Activated gamma-delta T cell treated with Interleukin-2 at 50 U/mL for 16 hours (primary cell): ENCODE results near the gene GLI1.
"Not testable (repeated sequence)": the region's sequence is repeated elsewhere in the genome, so short reads cannot be mapped to it uniquely, and the experiment has no call there.

Experiments
- DNase-seq: peaks from one replicate; pipeline ENCODE4 v3.0.0-alpha.2; 2020

Gene GLI1

DNA sequence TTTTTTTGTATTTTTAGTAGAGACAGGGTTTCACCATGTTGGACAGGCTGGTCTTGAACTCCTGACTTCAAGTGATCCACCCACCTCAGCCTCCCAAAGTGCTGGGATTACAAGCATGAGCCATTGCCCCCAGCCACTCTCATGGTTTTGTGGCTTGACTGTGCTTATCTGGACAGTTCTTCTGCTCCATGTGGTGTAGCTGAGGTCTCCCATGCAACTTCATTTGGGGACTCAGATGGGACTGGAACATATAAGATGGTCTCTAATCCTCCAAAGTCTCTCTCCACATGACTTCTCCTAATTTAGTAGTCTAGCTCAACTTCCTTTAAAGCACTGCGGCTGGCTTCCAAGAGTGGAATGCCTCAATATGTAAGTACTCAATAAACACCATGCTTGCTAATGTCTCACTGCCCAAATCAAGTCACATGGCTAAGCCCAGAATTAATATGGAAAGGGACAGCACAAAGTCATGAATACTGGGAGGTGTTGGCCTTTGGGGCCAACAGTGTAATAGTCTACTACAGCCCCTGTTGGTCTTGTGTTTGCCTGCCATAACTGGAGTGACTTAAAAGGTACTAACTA lies 17.6 kb upstream of the GLI1 start:
- DNase-seq: no peak

DNA sequence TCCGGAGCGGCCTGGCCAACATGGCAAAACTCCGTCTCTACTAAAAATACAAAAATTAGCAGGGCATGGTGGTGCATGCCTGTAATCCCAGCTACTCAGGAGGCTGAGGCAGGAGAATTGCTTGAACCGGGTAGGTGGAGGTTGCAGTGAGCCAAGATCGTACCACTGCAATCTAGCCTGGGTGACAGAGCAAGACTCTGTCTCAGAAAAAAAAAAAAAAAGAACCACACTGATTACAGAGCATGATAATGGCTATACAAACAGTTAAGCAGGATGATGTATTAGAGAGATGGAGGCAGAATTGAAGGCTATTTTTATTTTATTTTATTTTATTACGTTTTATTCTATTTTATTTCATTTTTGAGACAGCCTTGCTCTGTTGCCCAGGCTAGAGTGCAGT lies 15.2 kb upstream of the GLI1 start:
- DNase-seq: not testable (repeated sequence)

DNA sequence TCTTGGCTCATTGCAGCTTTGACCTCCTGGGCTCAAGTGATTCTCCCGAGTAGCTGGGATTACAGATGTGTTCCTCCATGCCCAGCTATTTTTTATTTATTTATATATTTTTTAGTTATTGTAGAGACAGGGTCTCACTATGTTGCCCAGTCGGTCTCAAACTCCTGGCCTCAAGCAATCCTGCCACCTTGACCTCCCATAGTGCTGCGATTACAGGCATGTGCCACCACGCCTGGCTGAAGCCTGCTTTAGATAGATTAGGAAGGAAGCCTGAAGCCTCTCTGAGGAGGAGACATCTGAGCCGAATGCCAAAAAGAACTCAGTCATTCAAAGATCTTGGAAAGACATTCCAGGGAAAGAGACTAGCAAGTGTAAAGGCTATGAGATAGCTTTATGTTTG lies 14.8 kb upstream of the GLI1 start:
- DNase-seq: no peak

DNA sequence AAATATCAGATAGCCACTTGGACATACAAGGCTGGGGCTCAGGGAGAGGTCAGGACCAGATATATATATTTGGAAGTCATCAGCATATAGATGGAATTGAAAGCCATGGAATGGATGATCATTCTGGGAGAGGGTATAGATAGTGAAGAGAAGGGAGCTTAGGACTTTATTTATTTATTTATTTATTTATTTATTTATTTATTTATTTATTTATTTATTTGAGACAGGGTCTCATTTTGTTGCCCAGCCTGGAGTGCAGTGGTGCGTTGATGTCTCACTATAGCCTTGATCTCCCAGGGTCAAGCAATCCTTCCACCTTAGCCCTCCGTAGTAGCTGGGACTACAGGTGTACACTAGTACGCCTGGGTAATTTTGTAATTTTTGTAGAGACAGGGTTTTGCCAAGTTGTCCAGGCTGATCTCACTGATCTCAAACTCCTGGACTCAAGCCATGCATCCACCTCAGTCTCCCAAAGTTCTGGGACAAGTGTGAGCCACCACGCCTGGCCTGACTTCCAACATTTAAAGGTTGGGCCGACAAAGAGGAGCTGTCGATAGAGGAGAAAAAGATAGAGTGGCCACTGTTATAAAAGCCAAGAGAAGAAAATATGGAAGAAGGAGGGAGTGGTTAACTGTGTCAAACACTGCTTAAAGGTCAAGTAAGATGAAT lies 13.2 kb upstream of the GLI1 start:
- DNase-seq: no peak

DNA sequence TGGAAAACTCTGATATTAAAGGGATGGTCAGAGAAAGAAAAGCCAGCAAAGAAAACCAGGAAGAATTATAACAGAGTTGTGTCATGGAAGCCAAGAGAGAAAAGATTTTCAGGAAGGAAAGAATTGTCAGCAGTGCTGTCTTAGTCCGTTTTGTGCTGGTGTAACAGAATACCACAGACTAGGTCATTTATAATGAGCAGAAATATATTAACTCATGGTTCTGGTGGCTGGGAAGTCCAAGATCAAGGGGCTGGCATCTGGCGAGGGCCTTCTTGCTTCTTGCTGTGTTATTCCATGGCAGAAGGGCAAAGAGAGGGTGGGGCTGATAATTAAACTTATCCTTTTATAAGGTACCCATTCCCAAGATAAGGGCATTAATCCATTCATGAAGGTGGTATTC lies 10.9 kb upstream of the GLI1 start:
- no peak for DNase-seq

DNA sequence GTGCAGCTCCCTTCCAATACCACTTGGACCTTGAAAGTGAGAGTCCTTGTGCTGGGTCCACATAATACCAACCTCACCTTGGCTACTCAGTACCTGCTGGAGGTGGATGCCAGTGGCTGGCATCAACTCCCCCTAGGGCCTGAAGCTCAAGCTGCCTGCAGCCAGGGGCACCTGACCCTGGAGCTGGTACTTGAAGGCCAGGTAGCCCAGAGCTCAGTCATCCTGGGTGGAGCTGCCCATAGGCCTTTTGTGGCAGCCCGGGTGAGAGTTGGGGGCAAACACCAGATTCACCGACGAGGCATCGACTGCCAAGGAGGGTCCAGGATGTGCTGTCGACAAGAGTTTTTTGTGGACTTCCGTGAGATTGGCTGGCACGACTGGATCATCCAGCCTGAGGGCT lies 10.2 kb upstream of the GLI1 start:
- DNase-seq: no peak

DNA sequence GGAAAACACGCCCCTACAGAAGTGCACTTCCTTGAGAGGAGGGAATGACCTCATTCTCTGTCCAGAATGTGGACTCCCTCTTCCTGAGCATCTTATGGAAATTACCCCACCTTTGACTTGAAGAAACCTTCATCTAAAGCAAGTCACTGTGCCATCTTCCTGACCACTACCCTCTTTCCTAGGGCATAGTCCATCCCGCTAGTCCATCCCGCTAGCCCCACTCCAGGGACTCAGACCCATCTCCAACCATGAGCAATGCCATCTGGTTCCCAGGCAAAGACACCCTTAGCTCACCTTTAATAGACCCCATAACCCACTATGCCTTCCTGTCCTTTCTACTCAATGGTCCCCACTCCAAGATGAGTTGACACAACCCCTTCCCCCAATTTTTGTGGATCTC lies 9.5 kb upstream of the GLI1 start:
- DNase-seq: no peak

DNA sequence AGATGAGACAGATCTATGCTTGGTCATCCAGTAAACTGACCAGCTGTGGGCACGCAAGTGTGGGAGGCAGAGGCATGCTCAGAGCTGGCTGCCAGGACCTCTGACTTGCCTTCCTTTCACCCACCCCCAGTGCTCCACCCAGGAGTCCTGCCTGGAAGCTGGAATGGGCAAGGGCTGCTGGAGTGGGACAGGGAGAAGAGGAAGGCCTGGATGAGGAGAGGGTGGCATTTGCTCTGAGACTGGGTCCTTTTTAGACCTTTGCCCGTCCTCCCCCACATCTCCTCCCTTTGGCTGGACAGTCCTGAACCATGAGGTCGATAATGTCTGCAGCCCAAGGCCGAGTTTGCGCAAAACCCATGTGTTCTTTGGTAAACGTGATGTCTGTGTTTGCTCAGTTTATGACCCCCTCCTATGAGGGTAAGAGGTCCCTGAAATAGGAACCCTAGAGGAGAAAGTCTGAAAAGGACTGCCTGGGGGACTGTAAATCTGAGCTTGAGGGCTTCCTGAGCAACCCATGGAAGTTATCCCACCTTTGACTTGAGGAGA lies 8.3 kb upstream of the GLI1 start:
- no peak for DNase-seq

DNA sequence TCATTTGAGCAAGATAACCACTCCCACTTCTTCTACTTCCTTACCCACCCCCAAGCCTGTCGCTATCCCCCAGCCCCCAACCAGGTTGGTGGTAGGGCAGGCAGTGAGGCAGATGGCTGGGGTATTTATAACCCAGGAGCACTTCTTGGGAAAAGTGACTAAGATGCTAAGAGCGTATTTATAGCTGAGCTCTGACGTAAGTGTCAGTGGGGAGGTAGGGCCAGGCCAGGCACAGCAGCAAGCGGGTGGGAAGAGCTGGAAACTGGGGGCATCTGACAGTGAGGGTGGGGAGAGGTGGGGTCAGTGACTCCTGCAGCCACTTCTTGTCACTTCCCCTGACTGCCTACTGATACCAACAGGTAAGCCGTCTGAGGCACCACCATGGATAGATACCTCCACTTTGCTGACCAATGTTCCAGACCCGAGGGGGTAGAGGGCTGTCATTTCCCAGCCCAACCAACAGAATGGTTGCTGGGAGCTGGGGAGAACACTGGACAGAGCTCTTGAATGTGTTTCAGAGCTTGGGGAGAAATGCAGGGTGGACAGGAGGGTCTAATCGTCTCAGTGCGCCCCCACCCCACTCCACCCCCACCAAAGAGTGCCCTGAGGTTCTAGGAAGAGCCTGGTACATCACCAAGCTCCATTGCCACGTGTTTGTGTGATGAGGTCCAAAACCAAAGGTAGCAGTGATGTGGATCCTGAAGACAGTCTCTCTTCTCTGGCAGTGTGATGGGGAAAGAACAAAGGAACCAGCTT lies 7.2 kb upstream of the GLI1 start:
- DNase-seq: no peak

DNA sequence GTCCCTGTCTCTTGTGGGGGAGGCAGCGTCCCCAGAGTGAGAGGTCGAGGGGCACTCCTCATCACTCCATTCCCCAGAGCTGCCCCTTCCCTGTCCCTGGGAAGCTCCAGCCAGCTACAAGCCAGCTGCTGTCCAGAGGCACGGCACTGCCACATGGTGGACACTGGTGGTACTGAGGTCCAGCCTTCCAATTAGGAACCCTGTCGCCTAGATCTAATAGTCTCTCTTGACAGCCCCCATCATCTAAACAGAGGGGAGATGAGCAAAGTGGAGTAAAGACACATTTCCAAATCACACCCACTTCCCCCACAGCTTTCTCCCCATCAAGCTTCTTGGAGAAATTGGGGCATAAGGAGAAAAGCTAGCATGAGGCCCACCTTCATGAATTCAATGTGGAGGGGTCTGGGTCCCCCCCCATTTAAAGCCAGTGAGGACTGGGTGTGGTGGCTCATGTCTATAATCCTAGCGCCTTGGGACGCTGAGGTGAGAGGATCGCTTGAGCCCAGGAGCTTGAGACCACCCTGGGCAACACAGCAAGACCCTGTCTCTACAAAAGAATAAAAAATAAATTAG lies 6.6 kb upstream of the GLI1 start:
- DNase-seq: peak; percentile 19

DNA sequence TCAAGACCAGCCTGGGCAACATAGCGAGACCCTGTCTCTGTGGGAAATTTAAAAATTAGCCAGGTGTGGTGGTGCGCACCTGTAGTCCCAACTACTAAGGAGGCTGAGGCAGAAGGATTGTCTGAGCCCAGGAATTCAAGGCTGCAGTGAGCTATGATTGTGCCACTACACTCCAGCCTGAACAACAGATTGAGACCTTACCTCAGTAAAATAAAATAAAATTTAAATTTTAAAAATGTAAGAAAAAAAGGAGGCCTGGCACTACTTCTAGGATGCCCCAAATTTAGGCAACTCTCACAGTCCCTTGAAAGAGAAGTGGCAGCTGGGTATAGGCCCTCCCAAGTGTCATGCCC lies 5.4 kb upstream of the GLI1 start:
- no peak for DNase-seq

DNA sequence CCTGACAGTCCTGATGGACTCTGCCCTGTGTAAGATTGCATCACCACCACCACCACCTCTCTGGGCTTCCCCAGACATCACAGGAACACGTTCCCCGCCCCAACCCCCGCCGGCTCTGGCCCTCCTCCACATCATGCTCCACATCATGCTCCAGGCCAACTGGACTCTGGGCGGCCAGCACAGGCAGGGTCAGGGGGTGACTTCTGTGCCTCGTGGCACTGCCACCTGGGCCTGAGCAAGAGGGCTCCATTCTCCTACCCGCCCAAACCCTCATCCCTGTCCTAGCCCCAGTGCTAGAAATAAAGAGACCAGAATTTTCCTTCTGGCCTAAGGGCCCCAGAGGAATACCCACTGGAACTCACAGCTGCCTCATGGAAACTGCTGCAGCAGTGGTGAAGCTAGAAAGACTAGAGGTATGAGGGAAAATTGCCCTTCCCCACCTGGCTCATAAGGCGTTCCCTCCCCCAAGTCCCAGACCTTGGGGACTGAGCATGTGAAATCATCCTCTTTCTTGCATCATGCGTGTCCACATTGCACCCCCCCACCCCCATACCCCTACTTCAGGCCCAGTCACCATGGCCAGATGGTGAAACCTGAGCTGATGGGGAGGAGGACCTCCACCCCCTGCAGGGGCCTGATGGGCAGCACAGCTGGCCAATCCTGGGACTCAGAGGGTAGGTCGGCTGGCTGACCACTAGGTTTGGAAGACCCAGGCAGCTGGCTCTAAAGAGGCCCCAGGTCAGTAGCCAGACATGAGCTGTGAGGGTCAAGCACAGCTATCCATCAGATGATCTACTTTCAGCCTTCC lies 4.8 kb upstream of the GLI1 start, which contains the start of gene INHBE:
Gene INHBE (plus strand): TSS at position 742 of the 808 bp plus-strand sequence. CDS start 230 bp downstream, outside the sequence.
- no peak for DNase-seq

DNA sequence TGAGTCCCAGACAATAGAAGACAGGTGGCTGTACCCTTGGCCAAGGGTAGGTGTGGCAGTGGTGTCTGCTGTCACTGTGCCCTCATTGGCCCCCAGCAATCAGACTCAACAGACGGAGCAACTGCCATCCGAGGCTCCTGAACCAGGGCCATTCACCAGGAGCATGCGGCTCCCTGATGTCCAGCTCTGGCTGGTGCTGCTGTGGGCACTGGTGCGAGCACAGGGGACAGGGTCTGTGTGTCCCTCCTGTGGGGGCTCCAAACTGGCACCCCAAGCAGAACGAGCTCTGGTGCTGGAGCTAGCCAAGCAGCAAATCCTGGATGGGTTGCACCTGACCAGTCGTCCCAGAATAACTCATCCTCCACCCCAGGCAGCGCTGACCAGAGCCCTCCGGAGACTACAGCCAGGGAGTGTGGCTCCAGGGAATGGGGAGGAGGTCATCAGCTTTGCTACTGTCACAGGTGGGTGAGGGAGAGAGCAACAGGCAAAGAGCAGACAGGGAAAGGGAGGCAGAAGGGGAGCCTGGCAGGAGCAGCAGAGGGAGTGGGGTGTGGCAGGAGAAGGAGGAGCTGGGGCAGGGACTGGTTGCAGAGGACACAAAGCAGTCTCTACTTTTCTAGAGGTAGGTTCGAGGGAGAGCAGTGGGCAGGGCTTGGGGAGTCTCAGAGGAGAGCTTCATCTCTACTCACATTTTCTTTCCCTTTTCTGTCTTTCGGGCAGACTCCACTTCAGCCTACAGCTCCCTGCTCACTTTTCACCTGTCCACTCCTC lies 4.0 kb upstream of the GLI1 start:
- no peak for DNase-seq

DNA sequence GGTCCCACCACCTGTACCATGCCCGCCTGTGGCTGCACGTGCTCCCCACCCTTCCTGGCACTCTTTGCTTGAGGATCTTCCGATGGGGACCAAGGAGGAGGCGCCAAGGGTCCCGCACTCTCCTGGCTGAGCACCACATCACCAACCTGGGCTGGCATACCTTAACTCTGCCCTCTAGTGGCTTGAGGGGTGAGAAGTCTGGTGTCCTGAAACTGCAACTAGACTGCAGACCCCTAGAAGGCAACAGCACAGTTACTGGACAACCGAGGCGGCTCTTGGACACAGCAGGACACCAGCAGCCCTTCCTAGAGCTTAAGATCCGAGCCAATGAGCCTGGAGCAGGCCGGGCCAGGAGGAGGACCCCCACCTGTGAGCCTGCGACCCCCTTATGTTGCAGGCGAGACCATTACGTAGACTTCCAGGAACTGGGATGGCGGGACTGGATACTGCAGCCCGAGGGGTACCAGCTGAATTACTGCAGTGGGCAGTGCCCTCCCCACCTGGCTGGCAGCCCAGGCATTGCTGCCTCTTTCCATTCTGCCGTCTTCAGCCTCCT lies 3.4 kb upstream of the GLI1 start:
- DNase-seq: peak; percentile 42

DNA sequence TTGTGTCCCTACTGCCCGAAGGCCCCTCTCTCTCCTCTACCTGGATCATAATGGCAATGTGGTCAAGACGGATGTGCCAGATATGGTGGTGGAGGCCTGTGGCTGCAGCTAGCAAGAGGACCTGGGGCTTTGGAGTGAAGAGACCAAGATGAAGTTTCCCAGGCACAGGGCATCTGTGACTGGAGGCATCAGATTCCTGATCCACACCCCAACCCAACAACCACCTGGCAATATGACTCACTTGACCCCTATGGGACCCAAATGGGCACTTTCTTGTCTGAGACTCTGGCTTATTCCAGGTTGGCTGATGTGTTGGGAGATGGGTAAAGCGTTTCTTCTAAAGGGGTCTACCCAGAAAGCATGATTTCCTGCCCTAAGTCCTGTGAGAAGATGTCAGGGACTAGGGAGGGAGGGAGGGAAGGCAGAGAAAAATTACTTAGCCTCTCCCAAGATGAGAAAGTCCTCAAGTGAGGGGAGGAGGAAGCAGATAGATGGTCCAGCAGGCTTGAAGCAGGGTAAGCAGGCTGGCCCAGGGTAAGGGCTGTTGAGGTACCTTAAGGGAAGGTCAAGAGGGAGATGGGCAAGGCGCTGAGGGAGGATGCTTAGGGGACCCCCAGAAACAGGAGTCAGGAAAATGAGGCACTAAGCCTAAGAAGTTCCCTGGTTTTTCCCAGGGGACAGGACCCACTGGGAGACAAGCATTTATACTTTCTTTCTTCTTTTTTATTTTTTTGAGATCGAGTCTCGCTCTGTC lies 2.7 kb upstream of the GLI1 start:
- no peak for DNase-seq

DNA sequence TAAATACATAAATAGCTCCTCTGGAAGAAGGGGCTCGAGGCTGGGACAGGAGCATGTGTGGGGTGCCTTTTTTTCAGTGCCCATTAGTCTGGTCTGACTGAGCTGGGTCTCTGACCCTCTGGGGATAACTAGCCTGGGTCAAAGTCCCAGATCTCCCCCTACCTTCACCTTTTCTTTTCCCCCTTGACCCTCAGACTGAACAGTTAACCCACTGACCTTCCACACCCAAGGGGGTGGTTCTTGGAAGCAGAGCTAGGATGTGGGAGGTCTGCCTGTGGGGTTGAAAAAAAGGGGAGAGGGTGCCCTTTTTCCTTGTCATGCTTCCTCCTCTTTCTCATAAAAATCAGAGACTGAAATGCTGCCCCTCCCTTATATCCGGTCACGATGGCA lies 925 bp upstream of the GLI1 start:
- no peak for DNase-seq

DNA sequence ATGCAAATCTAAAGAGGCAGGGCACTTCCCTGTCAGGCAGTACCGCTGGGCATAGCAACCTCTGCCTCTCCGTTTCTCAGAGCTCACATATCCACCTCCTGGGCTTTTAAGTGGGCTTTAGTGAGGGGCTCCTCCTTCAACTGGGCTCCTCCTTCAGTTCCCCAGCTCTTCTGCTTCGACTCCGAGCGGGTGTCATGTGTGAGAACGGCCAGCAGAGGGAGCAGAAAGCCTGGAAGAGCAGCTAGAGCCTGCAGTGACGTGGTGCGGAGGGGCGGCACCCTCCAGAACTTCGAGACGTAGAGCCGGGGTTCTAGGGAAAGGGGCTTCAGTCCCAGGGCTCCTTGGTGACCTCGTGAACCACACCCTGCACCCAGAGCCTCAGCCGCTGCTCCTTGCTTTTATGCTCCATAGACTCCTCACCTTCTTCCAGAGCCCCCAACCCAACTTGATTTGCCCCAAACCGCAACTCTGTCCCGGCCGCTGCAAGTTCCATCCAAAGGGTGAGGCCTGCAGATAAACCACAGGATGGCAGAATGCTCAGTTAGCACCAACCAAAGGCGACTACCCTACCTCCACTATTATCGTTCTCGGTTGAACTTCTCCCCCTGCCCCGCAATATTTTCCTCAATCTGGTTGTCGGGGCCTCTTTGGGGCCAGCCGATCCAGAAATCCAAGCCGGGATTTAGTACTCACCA lies 383 bp upstream of the GLI1 start:
- DNase-seq: peak; percentile 92

DNA sequence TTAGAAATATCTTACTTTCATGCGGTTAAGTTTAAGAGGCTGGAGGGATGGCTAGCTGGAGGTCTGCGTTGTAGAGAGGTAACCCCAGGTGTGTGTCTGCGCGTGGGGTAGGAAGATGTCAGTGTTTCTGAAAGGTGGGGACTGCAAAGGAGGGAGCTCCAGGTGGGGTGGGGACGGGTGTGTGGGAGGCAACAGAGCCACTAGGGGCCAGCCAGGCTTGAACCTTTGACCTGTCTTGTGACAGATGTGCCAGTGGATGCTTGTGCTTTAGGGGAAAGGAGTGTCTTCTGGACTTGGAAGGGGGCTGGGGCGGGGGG lies 841 bp downstream of the GLI1 start:
- DNase-seq: no peak

DNA sequence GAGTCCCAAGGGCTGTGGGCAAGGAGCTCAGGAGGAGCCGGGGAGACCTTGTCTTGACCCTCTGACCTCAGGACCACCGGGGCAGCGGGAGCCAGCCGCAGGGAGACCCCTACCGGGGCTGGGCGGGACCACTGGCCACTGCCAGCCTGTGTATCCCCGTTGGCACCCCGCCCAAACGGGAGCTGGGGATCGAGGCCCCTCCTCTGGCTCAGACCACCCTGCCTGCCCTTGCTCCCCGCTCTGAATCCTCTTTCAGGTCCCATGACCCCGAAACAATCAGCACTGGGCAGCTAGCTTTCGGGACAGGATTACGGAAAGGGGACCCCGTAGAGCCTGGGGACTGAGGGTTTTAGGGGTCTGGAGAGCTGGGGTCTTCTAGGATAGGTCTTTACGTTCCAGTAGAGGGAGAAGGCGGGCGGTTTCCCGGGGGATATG lies 1.3 kb downstream of the GLI1 start:
- no peak for DNase-seq

DNA sequence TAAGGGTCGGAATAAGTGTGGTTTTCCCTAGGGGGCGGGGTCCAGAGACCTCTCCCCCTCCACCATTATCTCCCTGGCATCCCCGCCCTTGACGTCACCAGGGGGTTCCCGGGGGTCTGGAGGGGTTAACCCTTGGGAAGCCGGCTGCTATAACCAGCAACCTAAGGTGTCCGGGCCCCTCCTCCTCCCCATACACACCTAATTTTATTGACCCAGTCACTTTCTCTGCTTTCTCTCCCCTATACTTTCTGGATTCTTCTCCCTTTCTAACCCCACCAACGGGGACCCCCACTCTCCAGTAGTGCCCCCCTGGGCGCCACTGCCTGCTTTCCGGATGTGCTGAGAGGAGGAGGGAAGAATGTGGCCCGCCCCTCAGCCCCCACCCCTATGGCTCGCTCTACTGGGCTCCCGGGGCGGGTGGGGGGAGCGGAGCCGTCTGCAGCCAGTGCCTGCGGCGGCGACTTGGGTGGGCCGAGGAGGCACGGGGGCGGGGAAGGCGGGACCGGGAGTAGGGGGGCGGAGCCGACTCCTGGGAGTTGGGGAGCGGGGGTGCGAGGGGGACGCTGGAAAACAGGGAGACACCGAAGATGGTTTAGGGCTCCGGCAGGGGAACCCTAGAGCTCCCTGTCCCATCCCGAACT lies 1.8 kb downstream of the GLI1 start:
- peak; percentile 33 for DNase-seq
